Erythroblast (primary cell): ENCODE data around the gene TSPAN9.

Experiments used
- GATA1 ChIP-seq: IDR thresholded peaks from 2 replicates; pipeline ENCODE4 v1.6.1; 2011; ENCODE audit warnings: low read depth, mild to moderate bottlenecking, control low read depth, low read length, moderate library complexity
- POLR2A ChIP-seq: IDR thresholded peaks from 2 replicates; pipeline ENCODE4 v1.6.1; 2011; ENCODE audit warnings: mild to moderate bottlenecking, low read length

- TF ChIP-seq POLR2A (no peak), GATA1 (no peak)
Measured at GRCh38 chr12:3069714-3070113, 7.5 kb upstream of the TSPAN9 start.
